ENCODE results near the gene ASPHD1.
"Not testable (repeated sequence)": the region's sequence is repeated elsewhere in the genome, so short reads cannot be mapped to it uniquely, and the experiment has no call there.

ASPHD1 gene

GRCh38 chr16:29899516-29900101 is 679 bp upstream of the ASPHD1 start, which contains the start of gene SEZ6L2:
Gene SEZ6L2, minus strand, starts transcription at chr16:29899550. Its CDS starts 531 bp downstream, at chr16:29899019.
- peak within 1 kb of the TSS; percentile 63 to 65 for H3K4me3 ChIP-seq (ENCODE audit: low read depth in 1 of 2, low read length in 2 of 2)
- H3K4me1 ChIP-seq (ENCODE audit: control insufficient read depth in 1 of 2, insufficient read depth in 2 of 2, low read length in 2 of 2), result peaks cover 0 to 17% of the 10 kb centered on the region in 2 donors
- no peaks in the 10 kb centered on the region for H3K9me3 ChIP-seq (ENCODE audit: control insufficient read depth in 1 of 2, low read length in 2 of 2)
- H3K27ac ChIP-seq (ENCODE audit: low read length), result no peak within 1 kb of the TSS
- peaks cover 13% of the 10 kb centered on the region for H3K27me3 ChIP-seq (ENCODE audit: low read depth, low read length)
- no peaks in the 10 kb centered on the region for H3K36me3 ChIP-seq (ENCODE audit: control insufficient read depth in 1 of 2, insufficient read depth in 2 of 2, low read length in 2 of 2)

- Histone ChIP-seq H3K27me3 (ENCODE audit: low read depth, low read length) (peaks cover 13% of the 10 kb centered on the region), H3K36me3 (ENCODE audit: control insufficient read depth in 1 of 2, insufficient read depth in 2 of 2, low read length in 2 of 2) (no peaks in the 10 kb centered on the region), H3K9me3 (ENCODE audit: control insufficient read depth in 1 of 2, low read length in 2 of 2) (no peaks in the 10 kb centered on the region)
Observed at GRCh38 chr16:29900888-29901606, 759 bp downstream of the ASPHD1 start.

GRCh38 chr16:29901607-29901945 is 1.3 kb downstream of the ASPHD1 start:
- Histone ChIP-seq H3K4me1 (ENCODE audit: control insufficient read depth in 1 of 2, insufficient read depth in 2 of 2, low read length in 2 of 2) (peaks cover 0 to 17% of the 10 kb centered on the region in 2 donors), H3K27me3 (ENCODE audit: low read depth, low read length) (peaks cover 13% of the 10 kb centered on the region), H3K9me3 (ENCODE audit: control insufficient read depth in 1 of 2, low read length in 2 of 2) (no peaks in the 10 kb centered on the region), H3K36me3 (ENCODE audit: control insufficient read depth in 1 of 2, insufficient read depth in 2 of 2, low read length in 2 of 2) (no peaks in the 10 kb centered on the region), H3K4me3 (ENCODE audit: low read depth in 1 of 2, low read length in 2 of 2) (no peak overlapping the region), H3K27ac (ENCODE audit: low read length) (no peak overlapping the region)

More at GRCh38 chr16:29900888-29901606, 759 bp downstream of the ASPHD1 start:
- peak overlapping the region; percentile 56 for H3K27ac ChIP-seq (ENCODE audit: low read length)
- H3K4me3 ChIP-seq (ENCODE audit: low read depth in 1 of 2, low read length in 2 of 2), result peak overlapping the region; percentile 63 to 65
- H3K4me1 ChIP-seq (ENCODE audit: control insufficient read depth in 1 of 2, insufficient read depth in 2 of 2, low read length in 2 of 2), result peaks cover 0 to 17% of the 10 kb centered on the region in 2 donors

GRCh38 chr16:29903590-29903989 is 3.3 kb downstream of the ASPHD1 start:
- H3K4me1 ChIP-seq (ENCODE audit: control insufficient read depth in 1 of 2, insufficient read depth in 2 of 2, low read length in 2 of 2), result peaks cover 0 to 17% of the 10 kb centered on the region in 2 donors
- H3K36me3 ChIP-seq (ENCODE audit: control insufficient read depth in 1 of 2, insufficient read depth in 2 of 2, low read length in 2 of 2), result no peaks in the 10 kb centered on the region
- H3K27ac ChIP-seq (ENCODE audit: low read length), result no peak overlapping the region
- H3K4me3 ChIP-seq (ENCODE audit: low read depth in 1 of 2, low read length in 2 of 2), result no peak overlapping the region
- H3K9me3 ChIP-seq (ENCODE audit: control insufficient read depth in 1 of 2, low read length in 2 of 2), result no peaks in the 10 kb centered on the region
- H3K27me3 ChIP-seq (ENCODE audit: low read depth, low read length), result peaks cover 1% of the 10 kb centered on the region

- no peaks in the 10 kb centered on the region for H3K36me3 ChIP-seq (ENCODE audit: control insufficient read depth in 1 of 2, insufficient read depth in 2 of 2, low read length in 2 of 2)
- no peaks in the 10 kb centered on the region for H3K27me3 ChIP-seq (ENCODE audit: low read depth, low read length)
- H3K9me3 ChIP-seq (ENCODE audit: control insufficient read depth in 1 of 2, low read length in 2 of 2), result no peaks in the 10 kb centered on the region
- H3K4me3 ChIP-seq (ENCODE audit: low read depth in 1 of 2, low read length in 2 of 2), result no peak overlapping the region
- no peak overlapping the region for H3K27ac ChIP-seq (ENCODE audit: low read length)
- H3K4me1 ChIP-seq (ENCODE audit: control insufficient read depth in 1 of 2, insufficient read depth in 2 of 2, low read length in 2 of 2), result peaks cover 0 to 4% of the 10 kb centered on the region in 2 donors
Observed at GRCh38 chr16:29904947-29905346, 4.7 kb downstream of the ASPHD1 start.

GRCh38 chr16:29905668-29906067 is 5.4 kb downstream of the ASPHD1 start:
- no peaks in the 10 kb centered on the region for H3K27me3 ChIP-seq (ENCODE audit: low read depth, low read length)

GRCh38 chr16:29906520-29907244 is 6.4 kb downstream of the ASPHD1 start:
- no peaks in the 10 kb centered on the region for H3K9me3 ChIP-seq (ENCODE audit: control insufficient read depth in 1 of 2, low read length in 2 of 2)
- no peak overlapping the region for H3K27ac ChIP-seq (ENCODE audit: low read length)
- no peaks in the 10 kb centered on the region for H3K27me3 ChIP-seq (ENCODE audit: low read depth, low read length)
- no peaks in the 10 kb centered on the region for H3K4me1 ChIP-seq (ENCODE audit: control insufficient read depth in 1 of 2, insufficient read depth in 2 of 2, low read length in 2 of 2)
- no peak overlapping the region for H3K4me3 ChIP-seq (ENCODE audit: low read depth in 1 of 2, low read length in 2 of 2)
- no peaks in the 10 kb centered on the region for H3K36me3 ChIP-seq (ENCODE audit: control insufficient read depth in 1 of 2, insufficient read depth in 2 of 2, low read length in 2 of 2)

More at GRCh38 chr16:29905668-29906067, 5.4 kb downstream of the ASPHD1 start:
- Histone ChIP-seq H3K36me3 (ENCODE audit: control insufficient read depth in 1 of 2, insufficient read depth in 2 of 2, low read length in 2 of 2) (no peaks in the 10 kb centered on the region), H3K4me1 (ENCODE audit: control insufficient read depth in 1 of 2, insufficient read depth in 2 of 2, low read length in 2 of 2) (peaks cover 0 to under 1% of the 10 kb centered on the region in 2 donors), H3K4me3 (ENCODE audit: low read depth in 1 of 2, low read length in 2 of 2) (no peak overlapping the region), H3K27ac (ENCODE audit: low read length) (no peak overlapping the region), H3K9me3 (ENCODE audit: control insufficient read depth in 1 of 2, low read length in 2 of 2) (no peaks in the 10 kb centered on the region)

- no peaks in the 10 kb centered on the region for H3K27me3 ChIP-seq (ENCODE audit: low read depth, low read length)
- H3K4me3 ChIP-seq (ENCODE audit: low read depth in 1 of 2, low read length in 2 of 2), result no peak overlapping the region
- H3K9me3 ChIP-seq (ENCODE audit: control insufficient read depth in 1 of 2, low read length in 2 of 2), result no peaks in the 10 kb centered on the region
- no peaks in the 10 kb centered on the region for H3K36me3 ChIP-seq (ENCODE audit: control insufficient read depth in 1 of 2, insufficient read depth in 2 of 2, low read length in 2 of 2)
- no peaks in the 10 kb centered on the region for H3K4me1 ChIP-seq (ENCODE audit: control insufficient read depth in 1 of 2, insufficient read depth in 2 of 2, low read length in 2 of 2)
- H3K27ac ChIP-seq (ENCODE audit: low read length), result no peak overlapping the region
Observed at GRCh38 chr16:29907973-29908372, 7.7 kb downstream of the ASPHD1 start.

- no peaks in the 10 kb centered on the region for H3K4me1 ChIP-seq (ENCODE audit: control insufficient read depth in 1 of 2, insufficient read depth in 2 of 2, low read length in 2 of 2)
- H3K27ac ChIP-seq (ENCODE audit: low read length), result no peak overlapping the region
- H3K4me3 ChIP-seq (ENCODE audit: low read depth in 1 of 2, low read length in 2 of 2), result no peak overlapping the region
- H3K9me3 ChIP-seq (ENCODE audit: control insufficient read depth in 1 of 2, low read length in 2 of 2), result no peaks in the 10 kb centered on the region
- H3K36me3 ChIP-seq (ENCODE audit: control insufficient read depth in 1 of 2, insufficient read depth in 2 of 2, low read length in 2 of 2), result no peaks in the 10 kb centered on the region
- no peaks in the 10 kb centered on the region for H3K27me3 ChIP-seq (ENCODE audit: low read depth, low read length)
Observed at GRCh38 chr16:29908719-29909220, 8.5 kb downstream of the ASPHD1 start.

GRCh38 chr16:29909391-29909790 is 9.1 kb downstream of the ASPHD1 start:
- Histone ChIP-seq H3K36me3 (ENCODE audit: control insufficient read depth in 1 of 2, insufficient read depth in 2 of 2, low read length in 2 of 2) (no peaks in the 10 kb centered on the region), H3K27me3 (ENCODE audit: low read depth, low read length) (no peaks in the 10 kb centered on the region), H3K4me1 (ENCODE audit: control insufficient read depth in 1 of 2, insufficient read depth in 2 of 2, low read length in 2 of 2) (no peaks in the 10 kb centered on the region), H3K9me3 (ENCODE audit: control insufficient read depth in 1 of 2, low read length in 2 of 2) (no peaks in the 10 kb centered on the region), H3K27ac (ENCODE audit: low read length) (no peak overlapping the region), H3K4me3 (ENCODE audit: low read depth in 1 of 2, low read length in 2 of 2) (no peak overlapping the region)

GRCh38 chr16:29909851-29910250 is 9.6 kb downstream of the ASPHD1 start:
- not testable (repeated sequence) for H3K27ac ChIP-seq (ENCODE audit: low read length); H3K4me3 ChIP-seq (ENCODE audit: low read depth in 1 of 2, low read length in 2 of 2); H3K4me1 ChIP-seq (ENCODE audit: control insufficient read depth in 1 of 2, insufficient read depth in 2 of 2, low read length in 2 of 2); H3K36me3 ChIP-seq (ENCODE audit: control insufficient read depth in 1 of 2, insufficient read depth in 2 of 2, low read length in 2 of 2); H3K27me3 ChIP-seq (ENCODE audit: low read depth, low read length); H3K9me3 ChIP-seq (ENCODE audit: control insufficient read depth in 1 of 2, low read length in 2 of 2)
